ENCODE data around the gene BTBD17. TPM values are rescaled to one million over a fixed set of nuclear protein-coding genes. Genes with fewer than 3 reads are reported as not detected.

The BTBD17 gene
- total RNA-seq, 1 donor from 2014 or later = not detected

- no peak for DNase-seq (ENCODE audit: low read depth)
- no peak overlapping the region for H3K4me3 ChIP-seq (ENCODE audit: low read depth, low read length)
- no peak for TF ChIP-seq CTCF (conservative IDR thresholded peaks at IDR 0.05; ENCODE audit: low read depth, low read length)
Measured at GRCh38 chr17:74344658-74345057, 17.0 kb downstream of the BTBD17 start.

GRCh38 chr17:74343526-74344284 is 18.0 kb downstream of the BTBD17 start:
- DNase-seq (ENCODE audit: low read depth) = no peak
- no peak overlapping the region for H3K4me3 ChIP-seq (ENCODE audit: low read depth, low read length)
- no peak for TF ChIP-seq CTCF (conservative IDR thresholded peaks at IDR 0.05; ENCODE audit: low read depth, low read length)

- TF ChIP-seq CTCF (conservative IDR thresholded peaks at IDR 0.05; ENCODE audit: low read depth, low read length) = no peak
- DNase-seq (ENCODE audit: low read depth) = no peak
- no peak overlapping the region for H3K4me3 ChIP-seq (ENCODE audit: low read depth, low read length)
Measured at GRCh38 chr17:74343121-74343520, 18.5 kb downstream of the BTBD17 start.

- no peak for TF ChIP-seq CTCF (conservative IDR thresholded peaks at IDR 0.05; ENCODE audit: low read depth, low read length)
- H3K4me3 ChIP-seq (ENCODE audit: low read depth, low read length) = no peak overlapping the region
- no peak for DNase-seq (ENCODE audit: low read depth)
Measured at GRCh38 chr17:74342224-74342623, 19.4 kb downstream of the BTBD17 start.

GRCh38 chr17:74340470-74341023 is 21.1 kb downstream of the BTBD17 start:
- no peak for TF ChIP-seq CTCF (conservative IDR thresholded peaks at IDR 0.05; ENCODE audit: low read depth, low read length)
- no peak for DNase-seq (ENCODE audit: low read depth)
- no peak overlapping the region for H3K4me3 ChIP-seq (ENCODE audit: low read depth, low read length)

- H3K4me3 ChIP-seq (ENCODE audit: low read depth, low read length) = no peak overlapping the region
- DNase-seq (ENCODE audit: low read depth) = no peak
- no peak for TF ChIP-seq CTCF (conservative IDR thresholded peaks at IDR 0.05; ENCODE audit: low read depth, low read length)
Measured at GRCh38 chr17:74339537-74340195, 22.0 kb downstream of the BTBD17 start.
